GM12878 (cell line): ENCODE data around the gene ZBTB3. TPM values are rescaled to one million over a fixed set of nuclear protein-coding genes. Genes with fewer than 3 reads are reported as not detected.
A peak's percentile ranks its signal among the peaks of the same experiment; 100 is the strongest.

Experiments
- BCL11A ChIP-seq: IDR thresholded peaks from 2 replicates; pipeline ENCODE4 v1.6.1; 2011; ENCODE audit warnings: low read depth, low read length
- BHLHE40 ChIP-seq, 2 experiments: fragments of 450-650 bp in 1 of 2; IDR thresholded peaks; 2 replicates each; pipeline ENCODE4 v1.6.1; 2011 to 2017; ENCODE audit warnings: low read depth in 2 of 2, borderline replicate concordance in 1 of 2, improper control_type of control experiment in 1 of 2, low read length in 1 of 2, mild to moderate bottlenecking in 1 of 2
- CREB1 ChIP-seq: IDR thresholded peaks from 2 replicates; pipeline ENCODE4 v1.6.1; 2012; ENCODE audit warnings: low read depth, mild to moderate bottlenecking, inconsistent platforms
- DPF2 ChIP-seq: fragments of 450-650 bp; IDR thresholded peaks from 2 replicates; pipeline ENCODE4 v1.6.1; 2017; ENCODE audit warnings: mild to moderate bottlenecking
- NFIC ChIP-seq: IDR thresholded peaks from 2 replicates; pipeline ENCODE4 v1.6.1; 2012; ENCODE audit warnings: low read depth, mild to moderate bottlenecking, inconsistent platforms, low read length, moderate library complexity
- NRF1 ChIP-seq: conservative IDR thresholded peaks from 2 replicates; pipeline ENCODE4 v1.6.1; 2011; ENCODE audit warnings: mild to moderate bottlenecking, low read depth, low read length, improper control_type of control experiment
- POLR2AphosphoS5 ChIP-seq: IDR thresholded peaks from 2 replicates; pipeline ENCODE4 v1.6.1; 2011; ENCODE audit warnings: mild to moderate bottlenecking, low read length, inconsistent platforms
- SMAD5 ChIP-seq: IDR thresholded peaks from 2 replicates; pipeline ENCODE4 v1.6.1; 2016; ENCODE audit warnings: antibody characterized with exemption, low read depth
- TCF7 ChIP-seq: IDR thresholded peaks from 2 replicates; pipeline ENCODE4 v1.6.1; 2014; ENCODE audit warnings: antibody characterized with exemption, borderline replicate concordance
- ZSCAN29 ChIP-seq: fragments of 450-650 bp; IDR thresholded peaks from 2 replicates; pipeline ENCODE4 v1.6.1; 2017; ENCODE audit warnings: mild to moderate bottlenecking, moderate library complexity
- ZZZ3 ChIP-seq: IDR thresholded peaks from 2 replicates; pipeline ENCODE4 v1.6.1; 2011; ENCODE audit warnings: low read depth; ENCODE audit not compliant: control insufficient read depth, insufficient read length
- polyA plus RNA-seq, 11 experiments: library from polyadenylated mRNA; depleted of rRNA in 4 of 11; unstranded in 6 of 11; stranded (reverse) in 5 of 11; fragments of >200 nt; fragmentation: Nextera tagmentation in 4 of 11; fragmentation: Illumina TruSeq in 1 of 11; extraction: Ambion mirVana in 4 of 11; extraction: Trizol in 1 of 11; gene quantifications; 1 replicate in 1 of 11; 2 replicates in 10 of 11; pipeline versions ENCODE4 v1.2.1 to v1.2.3, GENCODE V29; 2011 to 2016; ENCODE audit warnings: inconsistent platforms in 2 of 11, missing spikeins in 2 of 11, low read depth in 1 of 11
- total RNA-seq, 4 experiments: library from RNA; depleted of rRNA in 3 of 4; stranded (reverse); fragments of >200 nt in 3 of 4; fragmentation: Illumina TruSeq in 1 of 4; extraction: Trizol in 1 of 4; gene quantifications; 2 replicates each; pipeline versions ENCODE4 v1.2.1 to v1.2.3, GENCODE V29; 2013 to 2021
- TF ChIP-seq, protein P1 (sequence below): fragments of 450-650 bp; IDR thresholded peaks from 2 replicates; pipeline ENCODE4 v1.6.1; 2018; ENCODE audit warnings: mild to moderate bottlenecking, low read depth, moderate library complexity; ENCODE audit not compliant: partially characterized antibody
- TF ChIP-seq, protein P2 (sequence below): fragments of 450-650 bp; IDR thresholded peaks from 2 replicates; pipeline ENCODE4 v1.6.1; 2017; ENCODE audit warnings: mild to moderate bottlenecking, low read depth, inconsistent platforms; ENCODE audit not compliant: poor library complexity, severe bottlenecking
- TF ChIP-seq, protein P3 (sequence below): fragments of 450-650 bp; IDR thresholded peaks from 2 replicates; pipeline ENCODE4 v1.6.1; 2018; ENCODE audit warnings: borderline replicate concordance, mild to moderate bottlenecking; ENCODE audit not compliant: partially characterized antibody
- TF ChIP-seq, protein P4 (sequence below): fragments of 450-650 bp; IDR thresholded peaks from 2 replicates; pipeline ENCODE4 v1.6.1; 2017; ENCODE audit warnings: borderline replicate concordance
- TF ChIP-seq, protein P5 (sequence below): IDR thresholded peaks from 2 replicates; pipeline ENCODE4 v1.6.1; 2011; ENCODE audit warnings: mild to moderate bottlenecking, low read depth, low read length, moderate library complexity; ENCODE audit not compliant: insufficient replicate concordance
- TF ChIP-seq, protein P6 (sequence below): IDR thresholded peaks from 2 replicates; pipeline ENCODE4 v1.6.1; 2011; ENCODE audit warnings: borderline replicate concordance, low read depth, mild to moderate bottlenecking, moderate library complexity, low read length; ENCODE audit not compliant: insufficient read depth, poor library complexity, severe bottlenecking

The ZBTB3 gene
- total and polyA plus RNA-seq, 10 of the 15 experiments (the other 5 are each of a cell fraction or from before 2014, with no cell fraction given), result 1.4 to 7.7 (median 4.8) TPM

DNA sequence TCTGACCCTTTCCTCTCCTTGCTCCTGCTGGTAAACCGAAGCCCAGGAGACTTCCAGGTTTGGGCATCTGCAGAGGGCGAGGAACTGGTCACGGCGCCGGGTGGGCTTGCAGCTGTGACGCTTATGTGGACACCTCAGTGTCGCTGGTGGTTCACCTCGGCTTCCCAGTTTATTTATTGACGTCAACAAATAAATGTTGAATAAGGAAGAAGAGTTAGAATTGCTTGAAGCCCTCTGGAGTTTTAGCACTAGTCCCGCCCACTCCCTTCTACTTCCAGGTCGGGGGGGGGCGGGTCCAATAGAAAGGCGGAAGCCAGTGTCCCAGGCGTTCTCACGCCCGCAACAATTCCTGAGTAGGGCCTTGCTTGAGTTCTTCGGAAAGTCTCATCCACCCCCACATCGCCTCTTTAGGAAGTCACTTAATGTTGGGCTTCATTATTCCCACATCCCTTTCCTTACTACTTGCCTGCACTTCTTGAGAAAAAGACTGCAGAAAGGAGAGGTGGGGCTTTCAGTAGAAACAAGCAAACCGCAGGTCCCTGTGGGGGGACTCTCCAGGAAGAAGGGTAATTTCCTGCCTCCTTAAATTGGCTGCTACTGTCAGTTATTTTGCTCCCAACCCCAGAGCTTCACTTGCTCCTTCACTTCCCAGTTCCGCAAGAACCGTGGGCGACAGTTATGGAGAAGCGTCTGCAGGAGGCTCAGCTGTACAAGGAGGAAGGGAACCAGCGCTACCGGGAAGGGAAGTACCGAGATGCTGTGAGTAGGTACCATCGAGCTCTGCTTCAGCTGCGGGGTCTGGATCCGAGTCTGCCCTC, 25.6 kb downstream of the ZBTB3 start, which contains the start of gene TTC9C (continued):
- TF ChIP-seq, protein P1, sequence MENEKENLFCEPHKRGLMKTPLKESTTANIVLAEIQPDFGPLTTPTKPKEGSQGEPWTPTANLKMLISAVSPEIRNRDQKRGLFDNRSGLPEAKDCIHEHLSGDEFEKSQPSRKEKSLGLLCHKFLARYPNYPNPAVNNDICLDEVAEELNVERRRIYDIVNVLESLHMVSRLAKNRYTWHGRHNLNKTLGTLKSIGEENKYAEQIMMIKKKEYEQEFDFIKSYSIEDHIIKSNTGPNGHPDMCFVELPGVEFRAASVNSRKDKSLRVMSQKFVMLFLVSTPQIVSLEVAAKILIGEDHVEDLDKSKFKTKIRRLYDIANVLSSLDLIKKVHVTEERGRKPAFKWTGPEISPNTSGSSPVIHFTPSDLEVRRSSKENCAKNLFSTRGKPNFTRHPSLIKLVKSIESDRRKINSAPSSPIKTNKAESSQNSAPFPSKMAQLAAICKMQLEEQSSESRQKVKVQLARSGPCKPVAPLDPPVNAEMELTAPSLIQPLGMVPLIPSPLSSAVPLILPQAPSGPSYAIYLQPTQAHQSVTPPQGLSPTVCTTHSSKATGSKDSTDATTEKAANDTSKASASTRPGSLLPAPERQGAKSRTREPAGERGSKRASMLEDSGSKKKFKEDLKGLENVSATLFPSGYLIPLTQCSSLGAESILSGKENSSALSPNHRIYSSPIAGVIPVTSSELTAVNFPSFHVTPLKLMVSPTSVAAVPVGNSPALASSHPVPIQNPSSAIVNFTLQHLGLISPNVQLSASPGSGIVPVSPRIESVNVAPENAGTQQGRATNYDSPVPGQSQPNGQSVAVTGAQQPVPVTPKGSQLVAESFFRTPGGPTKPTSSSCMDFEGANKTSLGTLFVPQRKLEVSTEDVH, result no peak
- TF ChIP-seq SMAD5, result no peak
- 0 out of 2 replicates have a peak, but pooled peaks have one; percentile 8 for TF ChIP-seq CREB1
- no peak for TF ChIP-seq BCL11A
- TF ChIP-seq, protein P2, sequence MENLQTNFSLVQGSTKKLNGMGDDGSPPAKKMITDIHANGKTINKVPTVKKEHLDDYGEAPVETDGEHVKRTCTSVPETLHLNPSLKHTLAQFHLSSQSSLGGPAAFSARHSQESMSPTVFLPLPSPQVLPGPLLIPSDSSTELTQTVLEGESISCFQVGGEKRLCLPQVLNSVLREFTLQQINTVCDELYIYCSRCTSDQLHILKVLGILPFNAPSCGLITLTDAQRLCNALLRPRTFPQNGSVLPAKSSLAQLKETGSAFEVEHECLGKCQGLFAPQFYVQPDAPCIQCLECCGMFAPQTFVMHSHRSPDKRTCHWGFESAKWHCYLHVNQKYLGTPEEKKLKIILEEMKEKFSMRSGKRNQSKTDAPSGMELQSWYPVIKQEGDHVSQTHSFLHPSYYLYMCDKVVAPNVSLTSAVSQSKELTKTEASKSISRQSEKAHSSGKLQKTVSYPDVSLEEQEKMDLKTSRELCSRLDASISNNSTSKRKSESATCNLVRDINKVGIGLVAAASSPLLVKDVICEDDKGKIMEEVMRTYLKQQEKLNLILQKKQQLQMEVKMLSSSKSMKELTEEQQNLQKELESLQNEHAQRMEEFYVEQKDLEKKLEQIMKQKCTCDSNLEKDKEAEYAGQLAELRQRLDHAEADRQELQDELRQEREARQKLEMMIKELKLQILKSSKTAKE, result peak; percentile 68
- TF ChIP-seq TCF7, result no peak
- TF ChIP-seq POLR2AphosphoS5, result peak; percentile 90
- peak; percentile 40; the same call in 1 of the 2 replicates for TF ChIP-seq NFIC
- TF ChIP-seq, protein P3, sequence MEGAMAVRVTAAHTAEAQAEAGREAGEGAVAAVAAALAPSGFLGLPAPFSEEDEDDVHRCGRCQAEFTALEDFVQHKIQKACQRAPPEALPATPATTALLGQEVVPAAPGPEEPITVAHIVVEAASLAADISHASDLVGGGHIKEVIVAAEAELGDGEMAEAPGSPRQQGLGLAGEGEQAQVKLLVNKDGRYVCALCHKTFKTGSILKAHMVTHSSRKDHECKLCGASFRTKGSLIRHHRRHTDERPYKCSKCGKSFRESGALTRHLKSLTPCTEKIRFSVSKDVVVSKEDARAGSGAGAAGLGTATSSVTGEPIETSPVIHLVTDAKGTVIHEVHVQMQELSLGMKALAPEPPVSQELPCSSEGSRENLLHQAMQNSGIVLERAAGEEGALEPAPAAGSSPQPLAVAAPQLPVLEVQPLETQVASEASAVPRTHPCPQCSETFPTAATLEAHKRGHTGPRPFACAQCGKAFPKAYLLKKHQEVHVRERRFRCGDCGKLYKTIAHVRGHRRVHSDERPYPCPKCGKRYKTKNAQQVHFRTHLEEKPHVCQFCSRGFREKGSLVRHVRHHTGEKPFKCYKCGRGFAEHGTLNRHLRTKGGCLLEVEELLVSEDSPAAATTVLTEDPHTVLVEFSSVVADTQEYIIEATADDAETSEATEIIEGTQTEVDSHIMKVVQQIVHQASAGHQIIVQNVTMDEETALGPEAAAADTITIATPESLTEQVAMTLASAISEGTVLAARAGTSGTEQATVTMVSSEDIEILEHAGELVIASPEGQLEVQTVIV, result no peak
- TF ChIP-seq NRF1, result no peak
- no peak for TF ChIP-seq BHLHE40 (IDR thresholded peaks at IDR 0.05; ENCODE audit: borderline replicate concordance in 1 of 2, low read depth in 2 of 2, low read length in 1 of 2)
- TF ChIP-seq, protein P4, sequence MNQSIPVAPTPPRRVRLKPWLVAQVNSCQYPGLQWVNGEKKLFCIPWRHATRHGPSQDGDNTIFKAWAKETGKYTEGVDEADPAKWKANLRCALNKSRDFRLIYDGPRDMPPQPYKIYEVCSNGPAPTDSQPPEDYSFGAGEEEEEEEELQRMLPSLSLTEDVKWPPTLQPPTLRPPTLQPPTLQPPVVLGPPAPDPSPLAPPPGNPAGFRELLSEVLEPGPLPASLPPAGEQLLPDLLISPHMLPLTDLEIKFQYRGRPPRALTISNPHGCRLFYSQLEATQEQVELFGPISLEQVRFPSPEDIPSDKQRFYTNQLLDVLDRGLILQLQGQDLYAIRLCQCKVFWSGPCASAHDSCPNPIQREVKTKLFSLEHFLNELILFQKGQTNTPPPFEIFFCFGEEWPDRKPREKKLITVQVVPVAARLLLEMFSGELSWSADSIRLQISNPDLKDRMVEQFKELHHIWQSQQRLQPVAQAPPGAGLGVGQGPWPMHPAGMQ, result no peak
- no peak for TF ChIP-seq ZZZ3
- no peak for TF ChIP-seq DPF2
- TF ChIP-seq, protein P5, sequence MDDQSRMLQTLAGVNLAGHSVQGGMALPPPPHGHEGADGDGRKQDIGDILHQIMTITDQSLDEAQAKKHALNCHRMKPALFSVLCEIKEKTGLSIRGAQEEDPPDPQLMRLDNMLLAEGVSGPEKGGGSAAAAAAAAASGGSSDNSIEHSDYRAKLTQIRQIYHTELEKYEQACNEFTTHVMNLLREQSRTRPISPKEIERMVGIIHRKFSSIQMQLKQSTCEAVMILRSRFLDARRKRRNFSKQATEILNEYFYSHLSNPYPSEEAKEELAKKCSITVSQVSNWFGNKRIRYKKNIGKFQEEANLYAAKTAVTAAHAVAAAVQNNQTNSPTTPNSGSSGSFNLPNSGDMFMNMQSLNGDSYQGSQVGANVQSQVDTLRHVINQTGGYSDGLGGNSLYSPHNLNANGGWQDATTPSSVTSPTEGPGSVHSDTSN, result no peak
- TF ChIP-seq ZSCAN29, result no peak
- TF ChIP-seq, protein P6, sequence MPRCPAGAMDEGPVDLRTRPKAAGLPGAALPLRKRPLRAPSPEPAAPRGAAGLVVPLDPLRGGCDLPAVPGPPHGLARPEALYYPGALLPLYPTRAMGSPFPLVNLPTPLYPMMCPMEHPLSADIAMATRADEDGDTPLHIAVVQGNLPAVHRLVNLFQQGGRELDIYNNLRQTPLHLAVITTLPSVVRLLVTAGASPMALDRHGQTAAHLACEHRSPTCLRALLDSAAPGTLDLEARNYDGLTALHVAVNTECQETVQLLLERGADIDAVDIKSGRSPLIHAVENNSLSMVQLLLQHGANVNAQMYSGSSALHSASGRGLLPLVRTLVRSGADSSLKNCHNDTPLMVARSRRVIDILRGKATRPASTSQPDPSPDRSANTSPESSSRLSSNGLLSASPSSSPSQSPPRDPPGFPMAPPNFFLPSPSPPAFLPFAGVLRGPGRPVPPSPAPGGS, result no peak
